GM10248 (cell line): ENCODE data around the gene PLEKHG7.

ENCODE experiments used
- CTCF ChIA-PET: fragments of 300-600 bp; sonication (Branson Sonifier 250); formaldehyde crosslinking; extraction: SDS; loops from one replicate; lab custom pipeline; 2021; ENCODE audit warnings: antibody characterized with exemption; lab: Yijun Ruan, JAX
- POLR2A ChIA-PET: fragments of 350-650 bp; sonication (Branson Sonifier 250); formaldehyde crosslinking; extraction: SDS; loops from one replicate; lab custom pipeline; 2020; ENCODE audit warnings: antibody characterized with exemption; lab: Yijun Ruan, JAX
- DNase-seq: peaks from one replicate; pipeline ENCODE4 v3.0.0; 2012; ENCODE audit errors: extremely low spot score
- CTCF ChIP-seq: IDR thresholded peaks from 2 replicates; pipeline ENCODE4 v1.5.1; 2012; ENCODE audit warnings: mild to moderate bottlenecking, low read depth; ENCODE audit errors: extremely low read depth, missing control alignments, control extremely low read depth

PLEKHG7 gene

GRCh38 chr12:92775416-92775815, 72.6 kb downstream of the PLEKHG7 start:
- no peak for TF ChIP-seq CTCF
- no peak for DNase-seq
- ChIA-PET CTCF (interaction anchor here (1.6 to 2.6 kb wide), 3 partner anchors 8 to 14 kb away, joined by 3 to 9 read pairs (median 5); no protein-coding TSS in a partner anchor), POLR2A (no interaction called here)

- no peak for TF ChIP-seq CTCF
- DNase-seq: no peak
- ChIA-PET POLR2A (no interaction called here), CTCF (interaction anchor here (0.8 to 1.1 kb wide), 2 partner anchors 9 to 17 kb away, joined by 3 read pairs; no protein-coding TSS in a partner anchor)
These were observed 75.7 kb downstream of the PLEKHG7 start for GRCh38 chr12:92778525-92778924.

GRCh38 chr12:92779902-92780301, 77.1 kb downstream of the PLEKHG7 start:
- DNase-seq: no peak
- CTCF ChIA-PET: no interaction called here
- TF ChIP-seq CTCF: no peak
- POLR2A ChIA-PET: no interaction called here

- no peak for DNase-seq
- ChIA-PET POLR2A (no interaction called here), CTCF (interaction anchor here (0.8 to 5.6 kb wide), 21 partner anchors 9 to 1317 kb away, joined by 3 to 52 read pairs (median 5); no protein-coding TSS in a partner anchor)
- no peak for TF ChIP-seq CTCF
These were observed 81.6 kb downstream of the PLEKHG7 start for GRCh38 chr12:92784356-92784755.

GRCh38 chr12:92784797-92785562, 82.2 kb downstream of the PLEKHG7 start:
- peak; percentile 50 for DNase-seq
- CTCF ChIA-PET: interaction anchor here (0.6 to 5.6 kb wide), 40 partner anchors 10 to 1403 kb away, joined by 3 to 52 read pairs (median 3); no protein-coding TSS in a partner anchor
- peak; percentile 55 for TF ChIP-seq CTCF
- POLR2A ChIA-PET: no interaction called here

- DNase-seq: no peak
- ChIA-PET CTCF (interaction anchor here (0.6 to 5.6 kb wide), 31 partner anchors 11 to 1403 kb away, joined by 3 to 52 read pairs (median 3); no protein-coding TSS in a partner anchor), POLR2A (no interaction called here)
- TF ChIP-seq CTCF: no peak
These were observed 82.8 kb downstream of the PLEKHG7 start for GRCh38 chr12:92785563-92785950.
